GM12801 (cell line): Measurements from ENCODE around the gene IL4R.

Source experiments
- CTCF ChIP-seq: IDR thresholded peaks from one replicate; pipeline ENCODE4 v1.5.1; 2011; ENCODE audit warnings: control low read depth; ENCODE audit not compliant: insufficient read length; ENCODE audit errors: extremely low read depth

IL4R gene

GRCh38 chr16:27313422-27314160 lies at the start of gene IL4R:
IL4R (plus strand) TSS chr16:27313974; CDS start chr16:27340204, 26,230 bp downstream.
- no peak for TF ChIP-seq CTCF

GRCh38 chr16:27264151-27264550 lies 49.6 kb upstream of the IL4R start:
- TF ChIP-seq CTCF, result no peak

- no peak for TF ChIP-seq CTCF
These were observed 47.8 kb upstream of the IL4R start for GRCh38 chr16:27265982-27266381.

- no peak for TF ChIP-seq CTCF
These were observed 46.6 kb upstream of the IL4R start for GRCh38 chr16:27267037-27267677.

GRCh38 chr16:27268376-27269299 lies 45.1 kb upstream of the IL4R start, which contains the start of gene NSMCE1:
NSMCE1 (minus strand) TSS chr16:27268772; CDS start chr16:27257570, 11,202 bp downstream.
- no peak for TF ChIP-seq CTCF

- TF ChIP-seq CTCF, result no peak
These were observed 44.2 kb upstream of the IL4R start for GRCh38 chr16:27269300-27270150.

GRCh38 chr16:27270349-27270748 lies 43.4 kb upstream of the IL4R start:
- no peak for TF ChIP-seq CTCF
